PC-3 (cell line): Measurements from ENCODE around the gene PARK7. TPM values are rescaled to one million over a fixed set of nuclear protein-coding genes. Genes with fewer than 3 reads are reported as not detected.
A peak's percentile ranks its signal among the peaks of the same experiment; 100 is the strongest.
"Not testable (repeated sequence)": the region's sequence is repeated elsewhere in the genome, so short reads cannot be mapped to it uniquely, and the experiment has no call there.

Source experiments
- ATAC-seq: fragments of 200-7000 bp; cut with Tn5 transposase; 2 replicates; pipeline ENCODE4 v1.9.1; 2020; ENCODE audit warnings: mild to moderate bottlenecking, moderate library complexity
- BruUV-seq: library from RNA; stranded (reverse); fragments of 400-500 nt; replicated peaks from 2 replicates; lab custom pipeline; 2021; lab: Mats Ljungman, UMichigan
- CTCF ChIA-PET: fragments of 300-600 bp; sonication (Branson Sonifier 250); formaldehyde crosslinking; loops from one replicate; lab custom pipeline; 2022; ENCODE audit warnings: antibody characterized with exemption; lab: Charles Lee
- POLR2A ChIA-PET: fragments of 300-600 bp; sonication (Branson Sonifier 250); formaldehyde crosslinking; loops from one replicate; lab custom pipeline; 2022; ENCODE audit warnings: antibody characterized with exemption; ENCODE audit not compliant: unreplicated experiment; lab: Charles Lee
- DNase-seq: peaks from one replicate; pipeline ENCODE4 v3.0.0-alpha.2; 2015
- H2AFZ ChIP-seq: fragments of 300-600 bp; sonication (generic); 2 replicates; pipeline ENCODE4 v1.6.0; 2016; ENCODE audit warnings: antibody characterized with exemption, low read length
- H3F3A ChIP-seq: fragments of 300-600 bp; sonication (generic); one replicate; pipeline ENCODE4 v1.6.0; 2017; ENCODE audit warnings: antibody characterized with exemption, low read length, control low read depth, mild to moderate bottlenecking; ENCODE audit not compliant: unreplicated experiment
- H3K27ac ChIP-seq: fragments of 300-600 bp; sonication (generic); 2 replicates; pipeline ENCODE4 v1.5.1; 2016; ENCODE audit warnings: mild to moderate bottlenecking, low read length
- H3K27me3 ChIP-seq: fragments of 300-600 bp; sonication (generic); 2 replicates; pipeline ENCODE4 v1.6.1; 2016; ENCODE audit warnings: low read length, mixed read lengths
- H3K36me3 ChIP-seq: fragments of 300-600 bp; sonication (generic); 2 replicates; pipeline ENCODE4 v1.6.1; 2016; ENCODE audit warnings: low read depth, mixed run types, low read length, mixed read lengths
- H3K4me1 ChIP-seq: fragments of 300-600 bp; sonication (generic); 2 replicates; pipeline ENCODE4 v1.5.1; 2016; ENCODE audit warnings: low read length; ENCODE audit not compliant: insufficient read depth
- H3K4me2 ChIP-seq: fragments of 300-600 bp; sonication (generic); 2 replicates; pipeline ENCODE4 v1.6.0; 2016; ENCODE audit warnings: low read length
- H3K4me3 ChIP-seq: fragments of 300-600 bp; sonication (generic); 2 replicates; pipeline ENCODE4 v1.5.1; 2016; ENCODE audit warnings: mild to moderate bottlenecking, low read length, mixed read lengths
- H3K79me2 ChIP-seq: fragments of 300-600 bp; sonication (generic); 2 replicates; pipeline ENCODE4 v1.6.1; 2017; ENCODE audit warnings: low read length, mixed read lengths
- H3K9ac ChIP-seq: fragments of 300-600 bp; sonication (generic); 2 replicates; pipeline ENCODE4 v1.6.0; 2016; ENCODE audit warnings: mild to moderate bottlenecking, low read length
- H3K9me2 ChIP-seq: fragments of 300-600 bp; sonication (generic); replicated peaks from 2 replicates; pipeline ENCODE4 v1.6.1; 2016; ENCODE audit warnings: mixed run types, low read length, mixed read lengths
- H3K9me3 ChIP-seq: fragments of 300-600 bp; sonication (generic); 2 replicates; pipeline ENCODE4 v1.6.1; 2016; ENCODE audit warnings: low read length, mixed read lengths
- H4K20me1 ChIP-seq: fragments of 300-600 bp; sonication (generic); 2 replicates; pipeline ENCODE4 v1.6.1; 2016; ENCODE audit warnings: low read length, mixed read lengths
- EZH2 ChIP-seq: fragments of 300-600 bp; sonication (generic); IDR thresholded peaks from one replicate; pipeline ENCODE4 v1.6.1; 2017; ENCODE audit warnings: antibody characterized with exemption, mild to moderate bottlenecking, low read length; ENCODE audit not compliant: unreplicated experiment
- EZH2phosphoT487 ChIP-seq: fragments of 300-600 bp; sonication (generic); IDR thresholded peaks from 2 replicates; pipeline ENCODE4 v1.6.1; 2018; ENCODE audit warnings: mild to moderate bottlenecking, antibody characterized with exemption, low read length, borderline replicate concordance
- intact Hi-C: fragments of 100-400 bp; cut with micrococcal nuclease; formaldehyde crosslinking; loops from 2 replicates; pipeline ENCODE4 v1.9.0; 2023
- total RNA-seq: library from RNA; depleted of rRNA; stranded (reverse); fragments of >200 nt; gene quantifications from 2 replicates; pipeline ENCODE4 v1.2.3, GENCODE V29; 2014
- TF ChIP-seq, protein P1 (sequence below): fragments of 300-600 bp; sonication (generic); conservative IDR thresholded peaks from 2 replicates; pipeline ENCODE4 v1.5.1; 2017; ENCODE audit warnings: antibody characterized with exemption, low read depth, mild to moderate bottlenecking, low read length

The PARK7 gene
- total RNA-seq, 1 experiment from 2014 or later: 316 TPM

- peaks cover 13% of the 10 kb centered on the region for H3K4me1 ChIP-seq
- CTCF ChIA-PET: no interaction called here
- H3F3A ChIP-seq: no peaks in the 10 kb centered on the region
- no TSS peak for BruUV-seq
- peaks cover 34% of the 10 kb centered on the region for H3K36me3 ChIP-seq
- peak overlapping the region; percentile 96 for H3K4me2 ChIP-seq
- H3K79me2 ChIP-seq: peaks cover 72% of the 10 kb centered on the region
- peak overlapping the region; percentile 97 for H3K9ac ChIP-seq
- no peak overlapping the region for H2AFZ ChIP-seq
- no peak for DNase-seq
- peak overlapping the region; percentile 57; the same call in 1 of the 2 replicates for H3K27ac ChIP-seq
- TF ChIP-seq EZH2: no peak
- TF ChIP-seq EZH2phosphoT487: no peak
- TF ChIP-seq, protein P1, sequence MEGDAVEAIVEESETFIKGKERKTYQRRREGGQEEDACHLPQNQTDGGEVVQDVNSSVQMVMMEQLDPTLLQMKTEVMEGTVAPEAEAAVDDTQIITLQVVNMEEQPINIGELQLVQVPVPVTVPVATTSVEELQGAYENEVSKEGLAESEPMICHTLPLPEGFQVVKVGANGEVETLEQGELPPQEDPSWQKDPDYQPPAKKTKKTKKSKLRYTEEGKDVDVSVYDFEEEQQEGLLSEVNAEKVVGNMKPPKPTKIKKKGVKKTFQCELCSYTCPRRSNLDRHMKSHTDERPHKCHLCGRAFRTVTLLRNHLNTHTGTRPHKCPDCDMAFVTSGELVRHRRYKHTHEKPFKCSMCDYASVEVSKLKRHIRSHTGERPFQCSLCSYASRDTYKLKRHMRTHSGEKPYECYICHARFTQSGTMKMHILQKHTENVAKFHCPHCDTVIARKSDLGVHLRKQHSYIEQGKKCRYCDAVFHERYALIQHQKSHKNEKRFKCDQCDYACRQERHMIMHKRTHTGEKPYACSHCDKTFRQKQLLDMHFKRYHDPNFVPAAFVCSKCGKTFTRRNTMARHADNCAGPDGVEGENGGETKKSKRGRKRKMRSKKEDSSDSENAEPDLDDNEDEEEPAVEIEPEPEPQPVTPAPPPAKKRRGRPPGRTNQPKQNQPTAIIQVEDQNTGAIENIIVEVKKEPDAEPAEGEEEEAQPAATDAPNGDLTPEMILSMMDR: no peak
- POLR2A ChIA-PET: no interaction called here
- H3K4me3 ChIP-seq: peak overlapping the region; percentile 91
- H3K9me3 ChIP-seq: no peaks in the 10 kb centered on the region
- no peaks in the 10 kb centered on the region for H3K27me3 ChIP-seq
- ATAC-seq: no peak
- H3K9me2 ChIP-seq: no peaks in the 10 kb centered on the region
- intact Hi-C loops: loop anchor here (10.0 kb wide), 1 partner anchor 298 kb away; no protein-coding TSS in a partner anchor
- H4K20me1 ChIP-seq: peaks cover 6% of the 10 kb centered on the region; the same call in 1 of the 2 replicates
These were observed 1.3 kb downstream of the PARK7 start for GRCh38 chr1:7962636-7963377.

DNA sequence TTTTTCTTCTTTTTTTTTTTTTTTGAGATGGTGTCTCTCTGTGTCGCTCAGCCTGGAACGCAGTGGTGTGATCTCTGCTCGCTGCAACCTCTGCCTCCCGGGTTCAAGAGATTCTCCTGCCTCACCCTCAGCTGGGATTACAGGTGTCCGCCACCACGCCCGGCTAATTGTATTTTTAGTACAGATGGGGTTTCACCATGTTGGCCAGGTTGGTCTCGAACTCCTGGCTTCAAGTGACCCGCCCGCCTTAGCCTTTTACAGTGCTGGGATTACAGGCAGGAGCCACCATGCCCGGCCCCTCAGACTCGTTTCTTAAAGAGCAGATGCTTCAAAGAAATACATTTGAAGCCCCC, 1.8 kb downstream of the PARK7 start:
- H3K4me1 ChIP-seq: peaks cover 13% of the 10 kb centered on the region
- intact Hi-C loops: loop anchor here (10.0 kb wide), 1 partner anchor 299 kb away; no protein-coding TSS in a partner anchor
- H3K27ac ChIP-seq, H3F3A ChIP-seq, ATAC-seq, H2AFZ ChIP-seq, H3K4me3 ChIP-seq, DNase-seq, CTCF ChIA-PET, H3K27me3 ChIP-seq, H3K9me2 ChIP-seq, H3K9me3 ChIP-seq, H4K20me1 ChIP-seq, POLR2A ChIA-PET, BruUV-seq, H3K9ac ChIP-seq: not testable (repeated sequence)
- H3K79me2 ChIP-seq: peaks cover 75% of the 10 kb centered on the region
- H3K36me3 ChIP-seq: peaks cover 34% of the 10 kb centered on the region
- H3K4me2 ChIP-seq: 0 out of 2 replicates have a peak overlapping the region, but pooled peaks have one; percentile 96

- Histone ChIP-seq H3K36me3 (peaks cover 37% of the 10 kb centered on the region), H3K79me2 (peaks cover 80% of the 10 kb centered on the region), H3K4me1 (peaks cover 13% of the 10 kb centered on the region)
- H3K9ac ChIP-seq, H3K9me2 ChIP-seq, H3K27me3 ChIP-seq, BruUV-seq, CTCF ChIA-PET, H3K4me3 ChIP-seq, H4K20me1 ChIP-seq, H3K9me3 ChIP-seq, DNase-seq, H2AFZ ChIP-seq, H3K27ac ChIP-seq, H3F3A ChIP-seq, H3K4me2 ChIP-seq, ATAC-seq, POLR2A ChIA-PET: not testable (repeated sequence)
- intact Hi-C loops: loop anchor here (10.0 kb wide), 1 partner anchor 299 kb away; no protein-coding TSS in a partner anchor
These were observed 2.3 kb downstream of the PARK7 start for GRCh38 chr1:7963841-7964240.
